Vagina (tissue), 2 donors: Measurements from ENCODE around the gene AGBL4. TPM values are rescaled to one million over a fixed set of nuclear protein-coding genes. Genes with fewer than 3 reads are reported as not detected.

ENCODE experiments used
- DNase-seq, 2 donors: peaks; one replicate each; pipeline ENCODE4 v3.0.0-alpha.2; 2017; ENCODE audit errors: extremely low spot score in 2 of 2
- H3K27ac ChIP-seq: fragments of 200-600 bp; sonication (generic); one replicate; pipeline ENCODE4 v1.5.1; 2019
- H3K27me3 ChIP-seq: fragments of 200-600 bp; sonication (generic); one replicate; pipeline ENCODE4 v1.5.1; 2019
- H3K36me3 ChIP-seq, 2 donors: fragments of 200-600 bp; sonication (generic); one replicate each; pipeline ENCODE4 v1.5.1; 2017 to 2019
- H3K4me1 ChIP-seq: fragments of 200-600 bp; sonication (generic); one replicate; pipeline ENCODE4 v1.5.1; 2019
- H3K4me3 ChIP-seq, 2 donors: fragments of 200-600 bp; sonication (generic); 1 replicate in 1 of 2; 2 replicates in 1 of 2; pipeline ENCODE4 v1.5.1; 2016 to 2019
- H3K9me3 ChIP-seq: fragments of 200-600 bp; sonication (generic); one replicate; pipeline ENCODE4 v1.5.1; 2019
- POLR2A ChIP-seq, 2 donors: fragments of 450-650 bp; IDR thresholded peaks; one replicate each; pipeline ENCODE4 v1.6.1; 2017; ENCODE audit warnings: antibody characterized with exemption in 2 of 2, mild to moderate bottlenecking in 2 of 2, moderate library complexity in 2 of 2
- POLR2AphosphoS5 ChIP-seq, 2 donors: sonication (generic); formaldehyde crosslinking; IDR thresholded peaks; one replicate each; pipeline ENCODE4 v1.9.0; 2017; ENCODE audit warnings: antibody characterized with exemption in 2 of 2, mild to moderate bottlenecking in 2 of 2, low read depth in 1 of 2; ENCODE audit not compliant: insufficient read depth in 1 of 2
- intact Hi-C: fragments of 100-400 bp; cut with DNase I; formaldehyde crosslinking; loops from one replicate; pipeline ENCODE4 v1.15.1; 2023
- total RNA-seq: library from RNA; depleted of rRNA; stranded (reverse); fragments of >200 nt; gene quantifications from one replicate; pipeline ENCODE4 v1.2.3, GENCODE V29; 2016
- TF ChIP-seq, protein P1 (sequence below), 3 experiments: fragments of 450-650 bp in 2 of 3; fragments of 200-600 bp in 1 of 3; sonication (generic) in 1 of 3; IDR thresholded peaks; one replicate each; pipeline ENCODE4 v1.5.1; 2017 to 2019; ENCODE audit warnings: antibody characterized with exemption in 3 of 3, mild to moderate bottlenecking in 2 of 3, moderate library complexity in 2 of 3

Gene AGBL4
- total RNA-seq, 1 donor from 2014 or later, result not detected

DNA sequence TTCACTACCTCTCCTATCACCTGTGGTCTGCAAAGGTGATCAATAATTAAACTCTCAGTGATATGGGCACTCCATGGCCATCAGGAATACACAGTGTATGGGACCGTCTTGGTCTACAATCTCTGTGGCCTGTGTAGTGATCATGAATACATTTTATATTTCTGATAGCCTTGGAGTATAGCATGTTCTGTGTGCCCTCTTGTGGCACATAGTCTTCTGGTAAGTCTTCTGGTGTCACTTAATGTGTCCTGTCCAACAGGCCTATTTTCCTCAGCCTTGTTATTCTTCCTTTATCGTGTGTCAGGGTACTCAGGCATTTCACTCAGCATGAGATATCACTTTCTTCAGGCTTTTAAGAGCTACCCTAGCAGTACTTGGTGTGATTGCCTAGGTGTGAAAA is 393.6 kb downstream of the AGBL4 start:
- Histone ChIP-seq H3K27me3 (no peaks in the 10 kb centered on the region), H3K4me1 (no peaks in the 10 kb centered on the region), H3K4me3 (no peak overlapping the region), H3K36me3 (no peaks in the 10 kb centered on the region), H3K27ac (no peak overlapping the region), H3K9me3 (no peaks in the 10 kb centered on the region)
- intact Hi-C loops, result no loop called here
- TF ChIP-seq, protein P1, sequence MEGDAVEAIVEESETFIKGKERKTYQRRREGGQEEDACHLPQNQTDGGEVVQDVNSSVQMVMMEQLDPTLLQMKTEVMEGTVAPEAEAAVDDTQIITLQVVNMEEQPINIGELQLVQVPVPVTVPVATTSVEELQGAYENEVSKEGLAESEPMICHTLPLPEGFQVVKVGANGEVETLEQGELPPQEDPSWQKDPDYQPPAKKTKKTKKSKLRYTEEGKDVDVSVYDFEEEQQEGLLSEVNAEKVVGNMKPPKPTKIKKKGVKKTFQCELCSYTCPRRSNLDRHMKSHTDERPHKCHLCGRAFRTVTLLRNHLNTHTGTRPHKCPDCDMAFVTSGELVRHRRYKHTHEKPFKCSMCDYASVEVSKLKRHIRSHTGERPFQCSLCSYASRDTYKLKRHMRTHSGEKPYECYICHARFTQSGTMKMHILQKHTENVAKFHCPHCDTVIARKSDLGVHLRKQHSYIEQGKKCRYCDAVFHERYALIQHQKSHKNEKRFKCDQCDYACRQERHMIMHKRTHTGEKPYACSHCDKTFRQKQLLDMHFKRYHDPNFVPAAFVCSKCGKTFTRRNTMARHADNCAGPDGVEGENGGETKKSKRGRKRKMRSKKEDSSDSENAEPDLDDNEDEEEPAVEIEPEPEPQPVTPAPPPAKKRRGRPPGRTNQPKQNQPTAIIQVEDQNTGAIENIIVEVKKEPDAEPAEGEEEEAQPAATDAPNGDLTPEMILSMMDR (IDR thresholded peaks at IDR 0.05), result no peak
- TF ChIP-seq POLR2A (IDR thresholded peaks at IDR 0.05) (no peak), POLR2AphosphoS5 (IDR thresholded peaks at IDR 0.05; ENCODE audit: insufficient read depth in 1 of 2, low read depth in 1 of 2) (no peak)
- DNase-seq, result no peak

DNA sequence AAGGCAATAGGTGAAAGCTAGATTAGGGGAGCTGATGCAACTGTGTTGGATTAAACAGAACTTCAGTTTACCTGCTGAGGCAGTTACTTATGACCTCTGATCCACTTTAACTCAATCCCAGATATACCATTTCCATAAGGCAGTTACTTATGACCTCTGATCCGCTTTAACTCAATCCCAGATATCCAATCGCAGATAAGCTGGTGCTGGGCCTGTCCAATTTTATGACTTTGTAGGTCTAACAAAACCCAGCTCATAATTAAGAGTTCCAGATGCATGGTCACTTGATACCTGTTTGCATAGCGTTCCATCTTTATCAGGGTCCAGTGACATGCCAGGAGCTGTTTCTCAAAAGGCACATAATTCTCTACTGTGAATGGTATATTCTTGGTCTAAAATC is 396.0 kb downstream of the AGBL4 start:
- intact Hi-C loops, result no loop called here
- Histone ChIP-seq H3K27ac (no peak overlapping the region), H3K36me3 (no peaks in the 10 kb centered on the region), H3K27me3 (no peaks in the 10 kb centered on the region), H3K4me1 (no peaks in the 10 kb centered on the region), H3K9me3 (no peaks in the 10 kb centered on the region), H3K4me3 (no peak overlapping the region)
- TF ChIP-seq, protein P1 (IDR thresholded peaks at IDR 0.05), result no peak
- TF ChIP-seq POLR2AphosphoS5 (IDR thresholded peaks at IDR 0.05; ENCODE audit: insufficient read depth in 1 of 2, low read depth in 1 of 2), result no peak
- TF ChIP-seq POLR2A (IDR thresholded peaks at IDR 0.05), result no peak
- no peak for DNase-seq

DNA sequence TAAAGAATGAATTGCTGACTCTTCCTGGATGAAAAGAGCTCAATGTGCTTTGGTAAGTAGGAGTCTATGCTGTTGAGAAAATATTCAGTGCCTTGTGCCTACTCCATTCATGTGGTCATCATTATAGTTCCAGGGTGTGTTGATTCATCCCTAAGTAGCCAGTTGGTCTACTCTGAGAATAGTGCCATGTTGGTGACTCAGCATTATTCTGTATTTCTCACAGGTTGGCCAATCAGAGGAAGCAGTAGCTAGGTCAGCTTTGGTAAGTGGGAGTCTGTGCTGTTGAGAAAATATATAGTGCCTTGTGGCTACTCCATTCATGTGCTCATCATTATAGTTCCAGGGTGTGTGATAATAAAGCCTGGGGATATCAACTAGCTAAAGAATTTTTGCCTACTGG is 397.3 kb downstream of the AGBL4 start:
- TF ChIP-seq, protein P1 (IDR thresholded peaks at IDR 0.05), result no peak
- TF ChIP-seq POLR2AphosphoS5 (IDR thresholded peaks at IDR 0.05; ENCODE audit: insufficient read depth in 1 of 2, low read depth in 1 of 2) (no peak), POLR2A (IDR thresholded peaks at IDR 0.05) (no peak)
- H3K9me3 ChIP-seq, result no peaks in the 10 kb centered on the region
- no peaks in the 10 kb centered on the region for H3K4me1 ChIP-seq
- intact Hi-C loops, result no loop called here
- no peaks in the 10 kb centered on the region for H3K27me3 ChIP-seq
- H3K4me3 ChIP-seq, result no peak overlapping the region
- no peaks in the 10 kb centered on the region for H3K36me3 ChIP-seq
- H3K27ac ChIP-seq, result no peak overlapping the region
- DNase-seq, result no peak

DNA sequence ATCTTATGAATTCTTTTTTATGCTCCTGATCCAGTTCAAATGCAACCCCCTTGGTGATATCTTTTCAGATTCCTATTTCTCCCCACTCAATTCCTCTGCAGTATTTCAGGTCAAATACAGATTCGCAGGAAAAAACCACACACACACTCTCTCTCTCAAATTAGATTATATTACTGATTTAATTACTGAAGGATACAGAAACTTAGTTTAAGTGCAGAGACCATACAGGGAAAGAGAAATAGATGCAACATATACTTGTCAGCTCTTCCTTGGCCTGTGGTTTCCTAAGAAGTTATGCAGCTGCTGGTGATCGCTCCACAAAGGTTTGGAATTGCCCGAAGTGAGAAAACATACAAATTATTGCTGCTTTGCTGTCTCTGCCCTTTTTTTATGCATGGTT is 400.9 kb downstream of the AGBL4 start:
- no peaks in the 10 kb centered on the region for H3K36me3 ChIP-seq
- DNase-seq, result no peak
- no peak overlapping the region for H3K27ac ChIP-seq
- H3K27me3 ChIP-seq, result no peaks in the 10 kb centered on the region
- intact Hi-C loops, result no loop called here
- TF ChIP-seq, protein P1 (IDR thresholded peaks at IDR 0.05), result no peak
- TF ChIP-seq POLR2AphosphoS5 (IDR thresholded peaks at IDR 0.05; ENCODE audit: insufficient read depth in 1 of 2, low read depth in 1 of 2) (no peak), POLR2A (IDR thresholded peaks at IDR 0.05) (no peak)
- no peak overlapping the region for H3K4me3 ChIP-seq
- H3K9me3 ChIP-seq, result no peaks in the 10 kb centered on the region
- H3K4me1 ChIP-seq, result no peaks in the 10 kb centered on the region

DNA sequence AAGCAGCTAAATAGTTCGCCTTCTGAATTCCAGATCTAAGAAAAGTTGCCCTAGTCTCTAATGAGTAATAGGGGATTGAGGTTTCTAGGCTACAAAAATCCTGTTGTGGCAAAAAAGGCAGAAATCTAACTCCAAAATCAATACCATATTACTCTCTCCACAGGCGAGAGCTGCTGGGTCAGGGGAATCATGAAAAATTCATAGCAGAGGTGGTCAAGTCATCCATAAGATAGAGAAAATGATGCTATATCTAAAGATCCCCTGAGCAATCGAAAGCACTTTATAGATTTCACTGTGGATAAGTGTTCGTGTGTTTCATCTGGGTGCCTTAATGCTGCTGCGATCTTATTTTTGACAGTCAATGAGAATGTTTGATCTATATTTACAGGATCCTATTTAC is 417.7 kb downstream of the AGBL4 start:
- no peak for DNase-seq
- TF ChIP-seq POLR2AphosphoS5 (IDR thresholded peaks at IDR 0.05; ENCODE audit: insufficient read depth in 1 of 2, low read depth in 1 of 2) (no peak), POLR2A (IDR thresholded peaks at IDR 0.05) (no peak)
- TF ChIP-seq, protein P1 (IDR thresholded peaks at IDR 0.05), result no peak
- Histone ChIP-seq H3K36me3 (no peaks in the 10 kb centered on the region), H3K4me1 (no peaks in the 10 kb centered on the region), H3K27me3 (no peaks in the 10 kb centered on the region), H3K4me3 (no peak overlapping the region), H3K27ac (no peak overlapping the region), H3K9me3 (no peaks in the 10 kb centered on the region)
- intact Hi-C loops, result no loop called here
